Stomach (tissue), 9 donors: ENCODE data around the gene UNC5B. TPM values are rescaled to one million over a fixed set of nuclear protein-coding genes. Genes with fewer than 3 reads are reported as not detected.

Experiments used
- DNase-seq, 2 donors: peaks; one replicate each; pipeline versions ENCODE4 v3.0.0 to v3.0.0-alpha.2; 2013 to 2019
- H3K27ac ChIP-seq, 5 donors: fragments of 200-600 bp in 4 of 5; sonication (generic) in 4 of 5; one replicate each; pipeline ENCODE4 v1.5.1; 2013 to 2019; ENCODE audit warnings: mild to moderate bottlenecking in 1 of 5, moderate library complexity in 1 of 5
- H3K27me3 ChIP-seq, 3 donors: fragments of 200-600 bp; sonication (generic); one replicate each; pipeline ENCODE4 v1.5.1; 2017 to 2019; ENCODE audit warnings: mixed run types in 1 of 3
- H3K36me3 ChIP-seq, 4 donors: fragments of 200-600 bp; sonication (generic); 1 replicate in 3 of 4; 2 replicates in 1 of 4; pipeline ENCODE4 v1.5.1; 2016 to 2019
- H3K4me1 ChIP-seq, 4 donors: fragments of 200-600 bp; sonication (generic); one replicate each; pipeline ENCODE4 v1.5.1; 2016 to 2019
- H3K4me3 ChIP-seq, 4 donors: fragments of 200-600 bp; sonication (generic) in 3 of 4; one replicate each; pipeline ENCODE4 v1.5.1; 2016 to 2019; ENCODE audit warnings: mild to moderate bottlenecking in 1 of 4
- H3K9me3 ChIP-seq, 4 donors: fragments of 200-600 bp; sonication (generic); one replicate each; pipeline ENCODE4 v1.5.1; 2016 to 2019
- EP300 ChIP-seq: sonication (generic); formaldehyde crosslinking; IDR thresholded peaks from one replicate; pipeline ENCODE4 v1.6.1; 2017; ENCODE audit warnings: antibody characterized with exemption
- POLR2A ChIP-seq, 4 donors: fragments of 450-650 bp; IDR thresholded peaks; one replicate each; pipeline ENCODE4 v1.6.1; 2016; ENCODE audit warnings: antibody characterized with exemption in 4 of 4, control low read depth in 2 of 4, mild to moderate bottlenecking in 1 of 4, moderate library complexity in 1 of 4
- POLR2AphosphoS5 ChIP-seq, 3 donors: sonication (generic); formaldehyde crosslinking; IDR thresholded peaks; one replicate each; pipeline ENCODE4 v1.6.1; 2016; ENCODE audit warnings: antibody characterized with exemption in 3 of 3
- WGBS, 5 donors: extraction: QIAGEN DNeasy Blood & Tissue Kit in 3 of 5; methylation state at CpG; one replicate each; pipeline versions ENCODE4 v1.1.5 to v1.1.7; 2013 to 2018; 5-methylcytosine and 5-hydroxymethylcytosine counted together
- intact Hi-C: fragments of 100-400 bp; cut with DNase I; formaldehyde crosslinking; loops from one replicate; pipeline ENCODE4 v1.15.1; 2023; ENCODE audit warnings: low total_unique reads
- polyA plus RNA-seq, 3 donors: library from polyadenylated mRNA; stranded (reverse); fragments of 200-250 nt; gene quantifications; one replicate each; pipeline ENCODE4 v1.2.3, GENCODE V29; 2013
- total RNA-seq, 5 donors: library from RNA; depleted of rRNA; stranded (reverse); fragments of >200 nt; gene quantifications; one replicate each; pipeline versions ENCODE4 v1.1.0 to v1.2.3, GENCODE V29; 2014 to 2016
- TF ChIP-seq, protein P1 (sequence below), 7 experiments: fragments of 450-650 bp in 4 of 7; fragments of 200-600 bp in 3 of 7; sonication (generic) in 3 of 7; IDR thresholded peaks; one replicate each; pipeline ENCODE4 v1.5.1; 2016 to 2019; ENCODE audit warnings: antibody characterized with exemption in 7 of 7, control low read depth in 2 of 7, mild to moderate bottlenecking in 1 of 7
- donor health status: healthy with polysubstance abuse.
- donor health status: Bipolar disorder and iron deficiency.
- donor health status: healthy.

UNC5B gene
- total and polyA plus RNA-seq, 8 donors = 1.4 to 42.9 (median 5.7) TPM

DNA sequence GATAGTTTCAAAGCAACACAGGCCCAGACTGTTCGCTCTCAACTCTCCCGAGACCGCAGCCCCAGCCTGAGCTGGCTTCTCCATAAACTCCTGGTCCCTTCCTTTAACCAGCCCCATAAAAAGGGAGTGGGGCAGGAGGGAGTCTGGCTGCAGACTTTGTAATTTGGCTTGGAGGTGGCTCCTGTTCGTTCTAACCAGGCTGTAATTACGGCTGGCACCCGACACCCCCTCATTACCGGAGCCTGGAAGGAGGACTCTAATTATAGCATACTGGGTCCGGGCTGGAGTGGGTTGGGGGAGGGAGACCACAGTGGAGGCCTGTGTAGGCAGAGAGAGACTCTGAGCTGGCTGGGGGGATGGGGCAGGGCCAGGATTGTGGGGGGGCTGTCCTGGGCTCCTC is 49.7 kb downstream of the UNC5B start:
- 79 to 92% (median 88%) methylated on average over 8 of the region's 8 CpGs for WGBS, 5 donors
- Histone ChIP-seq H3K4me3 (no peak overlapping the region), H3K36me3 (no peaks in the 10 kb centered on the region), H3K9me3 (no peaks in the 10 kb centered on the region), H3K4me1 (peaks cover 14 to 60% (median 42%) of the 10 kb centered on the region in 4 donors), H3K27me3 (no peaks in the 10 kb centered on the region), H3K27ac (peak overlapping the region in 1 of 5 donors; percentile 50)
- TF ChIP-seq, protein P1, sequence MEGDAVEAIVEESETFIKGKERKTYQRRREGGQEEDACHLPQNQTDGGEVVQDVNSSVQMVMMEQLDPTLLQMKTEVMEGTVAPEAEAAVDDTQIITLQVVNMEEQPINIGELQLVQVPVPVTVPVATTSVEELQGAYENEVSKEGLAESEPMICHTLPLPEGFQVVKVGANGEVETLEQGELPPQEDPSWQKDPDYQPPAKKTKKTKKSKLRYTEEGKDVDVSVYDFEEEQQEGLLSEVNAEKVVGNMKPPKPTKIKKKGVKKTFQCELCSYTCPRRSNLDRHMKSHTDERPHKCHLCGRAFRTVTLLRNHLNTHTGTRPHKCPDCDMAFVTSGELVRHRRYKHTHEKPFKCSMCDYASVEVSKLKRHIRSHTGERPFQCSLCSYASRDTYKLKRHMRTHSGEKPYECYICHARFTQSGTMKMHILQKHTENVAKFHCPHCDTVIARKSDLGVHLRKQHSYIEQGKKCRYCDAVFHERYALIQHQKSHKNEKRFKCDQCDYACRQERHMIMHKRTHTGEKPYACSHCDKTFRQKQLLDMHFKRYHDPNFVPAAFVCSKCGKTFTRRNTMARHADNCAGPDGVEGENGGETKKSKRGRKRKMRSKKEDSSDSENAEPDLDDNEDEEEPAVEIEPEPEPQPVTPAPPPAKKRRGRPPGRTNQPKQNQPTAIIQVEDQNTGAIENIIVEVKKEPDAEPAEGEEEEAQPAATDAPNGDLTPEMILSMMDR (IDR thresholded peaks at IDR 0.05) = no peak
- no peak for TF ChIP-seq EP300
- intact Hi-C loops = no loop called here
- DNase-seq = no peak

DNA sequence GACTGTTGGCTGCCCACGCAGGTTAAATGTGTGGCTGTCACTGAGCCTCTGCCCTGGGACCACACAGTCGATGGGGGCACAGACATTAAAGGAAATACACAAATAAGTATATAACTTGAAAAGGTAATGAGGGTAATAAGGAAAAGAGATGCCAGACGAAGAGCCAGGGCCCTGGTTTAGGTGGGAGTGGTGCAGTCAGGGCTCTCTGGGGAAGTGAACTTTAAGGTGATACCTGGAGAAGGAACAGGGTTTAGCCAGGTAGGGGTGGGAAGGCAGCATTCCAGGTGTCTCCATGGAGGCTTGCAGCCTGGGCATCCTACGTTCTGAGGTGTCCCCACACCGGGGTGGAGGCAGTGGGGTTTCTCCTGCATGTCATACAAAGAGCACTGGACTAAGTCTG is 50.4 kb downstream of the UNC5B start:
- 72 to 89% (median 82%) methylated on average over 5 of the region's 5 CpGs for WGBS, 5 donors
- H3K36me3 ChIP-seq = no peaks in the 10 kb centered on the region
- TF ChIP-seq POLR2A (IDR thresholded peaks at IDR 0.05) (no peak), EP300 (no peak), POLR2AphosphoS5 (IDR thresholded peaks at IDR 0.05) (no peak)
- TF ChIP-seq, protein P1 (IDR thresholded peaks at IDR 0.05) = no peak
- H3K4me3 ChIP-seq = no peak overlapping the region
- DNase-seq = no peak
- peak overlapping the region in 1 of 5 donors; percentile 50 for H3K27ac ChIP-seq
- no peaks in the 10 kb centered on the region for H3K9me3 ChIP-seq
- H3K27me3 ChIP-seq = no peaks in the 10 kb centered on the region
- intact Hi-C loops = no loop called here
- peaks cover 14 to 65% (median 43%) of the 10 kb centered on the region in 4 donors for H3K4me1 ChIP-seq

DNA sequence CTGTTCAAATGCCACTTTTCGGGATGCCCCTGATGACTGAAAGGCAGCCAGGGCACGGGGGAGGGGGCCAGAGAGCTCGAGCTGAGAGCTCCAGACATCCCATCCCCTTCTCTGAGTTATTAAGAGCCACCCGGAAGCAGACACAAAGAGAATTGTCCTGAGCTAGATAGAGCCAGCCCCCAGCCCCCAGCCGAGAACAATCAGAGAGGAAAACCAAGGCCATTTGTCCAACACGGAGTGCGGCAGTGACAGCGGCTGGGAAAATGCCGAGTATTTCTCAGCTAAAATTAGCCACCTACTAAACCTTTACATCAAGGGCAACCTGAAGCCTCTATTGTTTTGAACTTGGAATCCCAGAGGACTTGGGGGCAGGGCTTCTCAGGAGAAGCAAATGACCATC is 51.0 kb downstream of the UNC5B start:
- Histone ChIP-seq H3K4me1 (peaks cover 14 to 68% (median 43%) of the 10 kb centered on the region in 4 donors), H3K27me3 (no peaks in the 10 kb centered on the region), H3K36me3 (no peaks in the 10 kb centered on the region), H3K4me3 (no peak overlapping the region), H3K9me3 (no peaks in the 10 kb centered on the region), H3K27ac (peak overlapping the region in 1 of 5 donors; percentile 50)
- no peak for DNase-seq
- intact Hi-C loops = no loop called here
- TF ChIP-seq POLR2A (IDR thresholded peaks at IDR 0.05) = no peak
- TF ChIP-seq, protein P1 (IDR thresholded peaks at IDR 0.05) = no peak
- TF ChIP-seq POLR2AphosphoS5 (IDR thresholded peaks at IDR 0.05) = no peak
- TF ChIP-seq EP300 = no peak
- WGBS, 5 donors = 75 to 88% (median 81%) methylated on average over 9 of the region's 9 CpGs

DNA sequence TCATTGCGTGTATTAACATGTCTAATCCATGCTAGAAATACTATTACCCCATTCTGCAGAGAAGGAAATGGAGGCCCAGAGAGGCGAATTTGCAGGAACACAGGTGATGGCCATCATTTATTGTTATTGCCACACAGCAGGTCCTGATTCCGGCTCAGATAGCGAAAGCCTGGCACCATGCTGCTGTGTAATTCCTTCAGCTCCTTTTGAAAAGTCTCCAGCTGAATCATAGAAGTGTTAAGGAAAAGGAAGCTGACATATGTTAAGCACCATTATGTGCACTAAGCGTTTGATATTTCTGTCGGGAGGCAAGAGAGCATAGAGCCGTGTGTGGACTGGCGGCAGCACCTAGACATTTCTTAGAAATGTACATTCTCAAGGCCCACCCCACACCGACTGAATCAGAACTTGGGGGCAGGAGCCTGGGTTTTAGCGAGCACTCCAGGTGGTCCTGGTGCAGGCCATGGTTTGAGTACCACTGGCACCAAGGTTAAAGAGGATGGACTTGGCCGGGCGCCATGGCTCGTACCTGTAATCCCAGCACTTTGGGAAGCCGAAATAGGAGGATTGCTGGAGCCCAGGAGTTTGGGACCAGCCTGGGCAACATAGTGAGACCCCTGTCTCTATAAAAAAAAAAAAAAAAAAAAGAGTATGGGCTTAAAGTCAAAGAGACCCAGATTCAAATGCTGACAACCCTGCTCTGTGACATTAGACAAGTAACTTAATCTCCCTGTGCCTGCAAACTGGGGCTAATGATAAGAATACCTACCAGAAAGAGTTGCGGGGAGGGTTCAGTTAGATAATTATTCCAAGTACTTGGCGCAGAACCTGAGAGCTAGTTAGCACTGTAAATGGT is 52.2 kb downstream of the UNC5B start:
- H3K36me3 ChIP-seq = no peaks in the 10 kb centered on the region
- intact Hi-C loops = no loop called here
- no peak for DNase-seq
- no peaks in the 10 kb centered on the region for H3K9me3 ChIP-seq
- TF ChIP-seq EP300 (no peak), POLR2A (IDR thresholded peaks at IDR 0.05) (no peak), POLR2AphosphoS5 (IDR thresholded peaks at IDR 0.05) (no peak)
- TF ChIP-seq, protein P1 (IDR thresholded peaks at IDR 0.05) = no peak
- H3K27ac ChIP-seq = peak overlapping the region in 1 of 5 donors; percentile 50
- 83 to 88% (median 85%) methylated on average over 16 of the region's 16 CpGs for WGBS, 5 donors
- H3K4me1 ChIP-seq = peaks cover 18 to 76% (median 49%) of the 10 kb centered on the region in 4 donors
- H3K27me3 ChIP-seq = no peaks in the 10 kb centered on the region
- no peak overlapping the region for H3K4me3 ChIP-seq
